ENCODE measurements around the gene ZNF469.

Gene ZNF469

DNA sequence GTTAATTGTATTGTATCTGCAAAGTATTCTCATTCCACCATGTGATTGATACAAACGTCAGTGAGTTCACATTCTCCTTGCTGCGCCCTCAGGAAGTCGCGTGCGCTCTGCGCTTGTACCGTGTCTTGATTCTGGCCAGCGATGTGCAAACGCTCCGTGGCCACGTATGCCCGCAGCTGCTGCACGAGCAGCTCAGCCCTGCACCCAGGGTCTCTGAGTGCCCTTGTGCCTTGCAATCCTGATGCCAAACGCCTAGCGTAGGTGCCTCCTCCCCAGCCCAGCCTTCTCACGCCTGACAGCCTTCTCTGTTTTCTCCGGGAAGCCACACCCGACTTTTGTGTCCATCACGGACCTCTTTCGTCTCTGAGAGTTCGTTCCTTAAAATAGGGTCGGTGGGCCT lies 9.4 kb downstream of the ZNF469 start:
- TF ChIP-seq EZH2 (IDR thresholded peaks at IDR 0.05; ENCODE audit: borderline replicate concordance, low read depth, low read length, severe bottlenecking), result no peak
- TF ChIP-seq, protein P1, sequence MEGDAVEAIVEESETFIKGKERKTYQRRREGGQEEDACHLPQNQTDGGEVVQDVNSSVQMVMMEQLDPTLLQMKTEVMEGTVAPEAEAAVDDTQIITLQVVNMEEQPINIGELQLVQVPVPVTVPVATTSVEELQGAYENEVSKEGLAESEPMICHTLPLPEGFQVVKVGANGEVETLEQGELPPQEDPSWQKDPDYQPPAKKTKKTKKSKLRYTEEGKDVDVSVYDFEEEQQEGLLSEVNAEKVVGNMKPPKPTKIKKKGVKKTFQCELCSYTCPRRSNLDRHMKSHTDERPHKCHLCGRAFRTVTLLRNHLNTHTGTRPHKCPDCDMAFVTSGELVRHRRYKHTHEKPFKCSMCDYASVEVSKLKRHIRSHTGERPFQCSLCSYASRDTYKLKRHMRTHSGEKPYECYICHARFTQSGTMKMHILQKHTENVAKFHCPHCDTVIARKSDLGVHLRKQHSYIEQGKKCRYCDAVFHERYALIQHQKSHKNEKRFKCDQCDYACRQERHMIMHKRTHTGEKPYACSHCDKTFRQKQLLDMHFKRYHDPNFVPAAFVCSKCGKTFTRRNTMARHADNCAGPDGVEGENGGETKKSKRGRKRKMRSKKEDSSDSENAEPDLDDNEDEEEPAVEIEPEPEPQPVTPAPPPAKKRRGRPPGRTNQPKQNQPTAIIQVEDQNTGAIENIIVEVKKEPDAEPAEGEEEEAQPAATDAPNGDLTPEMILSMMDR (IDR thresholded peaks at IDR 0.05; ENCODE audit: borderline replicate concordance, extremely low read depth, low read length, poor library complexity, severe bottlenecking), result no peak
- Histone ChIP-seq H3K9ac (ENCODE audit: low read depth, low read length) (no peak overlapping the region), H3K79me2 (ENCODE audit: insufficient read depth, low read length) (no peaks in the 10 kb centered on the region), H4K20me1 (ENCODE audit: insufficient read depth, low read length) (0 out of 2 replicates have a peak, but pooled peaks cover 2% of the 10 kb centered on the region), H2AFZ (ENCODE audit: low read depth, low read length) (no peak overlapping the region), H3K36me3 (ENCODE audit: insufficient read depth, low read length) (no peaks in the 10 kb centered on the region), H3K4me3 (ENCODE audit: low read depth in 1 of 2, low read length in 2 of 2) (no peak overlapping the region), H3K4me1 (ENCODE audit: insufficient read depth, low read length) (no peaks in the 10 kb centered on the region), H3K27me3 (ENCODE audit: insufficient read depth, low read length, poor library complexity) (peaks cover 29% of the 10 kb centered on the region), H3K27ac (ENCODE audit: low read length) (no peak overlapping the region), H3K9me3 (ENCODE audit: insufficient read depth, low read length, severe bottlenecking) (no peaks in the 10 kb centered on the region), H3K4me2 (ENCODE audit: insufficient read depth, low read length) (no peak overlapping the region)
- ATAC-seq (ENCODE audit: insufficient read depth, low read depth) (no peak), DNase-seq (no peak)

DNA sequence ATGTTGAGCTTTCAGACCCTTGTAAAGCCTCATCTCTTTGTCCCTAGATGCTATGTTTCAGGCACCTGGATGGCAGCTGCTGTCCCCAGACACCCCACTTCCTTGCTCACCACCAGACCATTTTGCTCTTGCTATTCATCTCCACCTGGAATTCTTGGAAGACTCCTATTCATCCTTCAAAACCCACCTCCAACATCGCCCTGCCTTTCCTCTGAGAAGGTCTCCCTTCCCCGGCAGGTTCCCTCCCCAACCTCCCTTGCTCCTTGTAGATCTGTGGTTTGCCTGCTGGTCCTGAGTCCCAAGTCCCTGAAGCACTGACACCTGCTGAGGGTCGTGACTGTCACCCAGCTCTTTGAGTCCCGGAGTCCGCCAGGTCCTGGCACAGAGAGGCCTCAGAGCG lies 9.9 kb downstream of the ZNF469 start:
- Histone ChIP-seq H3K27ac (ENCODE audit: low read length) (no peak overlapping the region), H2AFZ (ENCODE audit: low read depth, low read length) (no peak overlapping the region), H3K4me2 (ENCODE audit: insufficient read depth, low read length) (no peak overlapping the region), H3K9me3 (ENCODE audit: insufficient read depth, low read length, severe bottlenecking) (no peaks in the 10 kb centered on the region), H3K36me3 (ENCODE audit: insufficient read depth, low read length) (no peaks in the 10 kb centered on the region), H4K20me1 (ENCODE audit: insufficient read depth, low read length) (0 out of 2 replicates have a peak, but pooled peaks cover 3% of the 10 kb centered on the region), H3K79me2 (ENCODE audit: insufficient read depth, low read length) (no peaks in the 10 kb centered on the region), H3K9ac (ENCODE audit: low read depth, low read length) (no peak overlapping the region), H3K27me3 (ENCODE audit: insufficient read depth, low read length, poor library complexity) (peaks cover 34% of the 10 kb centered on the region), H3K4me1 (ENCODE audit: insufficient read depth, low read length) (no peaks in the 10 kb centered on the region), H3K4me3 (ENCODE audit: low read depth in 1 of 2, low read length in 2 of 2) (no peak overlapping the region)
- TF ChIP-seq, protein P1 (IDR thresholded peaks at IDR 0.05; ENCODE audit: borderline replicate concordance, extremely low read depth, low read length, poor library complexity, severe bottlenecking), result no peak
- no peak for TF ChIP-seq EZH2 (IDR thresholded peaks at IDR 0.05; ENCODE audit: borderline replicate concordance, low read depth, low read length, severe bottlenecking)
- DNase-seq, result no peak
- no peak for ATAC-seq (ENCODE audit: insufficient read depth, low read depth)

DNA sequence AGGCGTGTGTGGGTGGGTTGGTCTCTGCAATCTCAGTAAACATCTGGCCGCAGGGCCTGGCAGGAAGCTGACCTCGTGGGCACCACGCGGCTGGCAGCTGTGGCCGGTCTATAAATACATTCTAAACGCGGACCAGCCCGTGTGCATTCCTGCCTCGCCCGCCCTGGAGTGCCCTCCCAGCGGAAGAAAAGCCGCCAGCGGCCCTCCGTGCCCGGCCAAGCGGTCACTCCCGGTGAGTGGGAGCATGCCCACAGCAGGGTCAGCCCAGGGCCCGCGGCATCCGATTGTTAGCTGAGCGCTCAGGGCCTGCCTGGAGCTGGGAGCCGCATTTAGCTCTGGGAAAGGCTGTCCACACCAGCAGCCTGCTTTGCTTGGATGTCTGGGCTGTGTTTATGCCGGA lies 10.3 kb downstream of the ZNF469 start:
- no peaks in the 10 kb centered on the region for H3K36me3 ChIP-seq (ENCODE audit: insufficient read depth, low read length)
- ATAC-seq (ENCODE audit: insufficient read depth, low read depth) (no peak), DNase-seq (no peak)
- no peak overlapping the region for H3K4me2 ChIP-seq (ENCODE audit: insufficient read depth, low read length)
- H3K27me3 ChIP-seq (ENCODE audit: insufficient read depth, low read length, poor library complexity), result peaks cover 39% of the 10 kb centered on the region
- no peak for TF ChIP-seq EZH2 (IDR thresholded peaks at IDR 0.05; ENCODE audit: borderline replicate concordance, low read depth, low read length, severe bottlenecking)
- TF ChIP-seq, protein P1 (IDR thresholded peaks at IDR 0.05; ENCODE audit: borderline replicate concordance, extremely low read depth, low read length, poor library complexity, severe bottlenecking), result no peak
- H3K4me1 ChIP-seq (ENCODE audit: insufficient read depth, low read length), result no peaks in the 10 kb centered on the region
- H3K4me3 ChIP-seq (ENCODE audit: low read depth in 1 of 2, low read length in 2 of 2), result no peak overlapping the region
- no peaks in the 10 kb centered on the region for H3K79me2 ChIP-seq (ENCODE audit: insufficient read depth, low read length)
- H2AFZ ChIP-seq (ENCODE audit: low read depth, low read length), result no peak overlapping the region
- no peak overlapping the region for H3K27ac ChIP-seq (ENCODE audit: low read length)
- no peaks in the 10 kb centered on the region for H3K9me3 ChIP-seq (ENCODE audit: insufficient read depth, low read length, severe bottlenecking)
- H4K20me1 ChIP-seq (ENCODE audit: insufficient read depth, low read length), result 0 out of 2 replicates have a peak, but pooled peaks cover 3% of the 10 kb centered on the region
- no peak overlapping the region for H3K9ac ChIP-seq (ENCODE audit: low read depth, low read length)

DNA sequence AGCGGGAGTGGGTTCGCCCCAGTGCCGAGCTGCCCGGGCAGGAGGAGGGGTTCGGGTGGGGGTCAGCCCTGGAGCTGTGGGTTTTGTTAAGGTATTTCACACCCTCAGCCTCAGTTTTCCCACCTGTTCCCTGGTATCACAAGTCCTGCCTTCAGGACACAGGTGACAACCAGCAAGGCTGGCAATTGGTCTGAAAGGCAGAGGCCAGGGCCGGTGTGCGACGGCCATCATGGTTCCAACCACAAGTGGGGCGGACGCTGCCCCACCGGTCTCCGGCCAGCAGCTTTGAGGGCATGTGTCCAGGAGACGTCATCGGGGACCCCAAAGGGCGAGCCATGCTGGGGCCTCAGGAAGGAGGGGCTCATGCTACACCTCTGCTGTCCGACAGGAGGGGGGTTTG lies 10.8 kb downstream of the ZNF469 start:
- Histone ChIP-seq H2AFZ (ENCODE audit: low read depth, low read length) (no peak overlapping the region), H3K4me2 (ENCODE audit: insufficient read depth, low read length) (no peak overlapping the region), H3K36me3 (ENCODE audit: insufficient read depth, low read length) (no peaks in the 10 kb centered on the region), H3K79me2 (ENCODE audit: insufficient read depth, low read length) (no peaks in the 10 kb centered on the region), H3K4me3 (ENCODE audit: low read depth in 1 of 2, low read length in 2 of 2) (no peak overlapping the region), H4K20me1 (ENCODE audit: insufficient read depth, low read length) (peaks cover 3% of the 10 kb centered on the region; the same call in 1 of the 2 replicates), H3K9me3 (ENCODE audit: insufficient read depth, low read length, severe bottlenecking) (no peaks in the 10 kb centered on the region), H3K4me1 (ENCODE audit: insufficient read depth, low read length) (no peaks in the 10 kb centered on the region), H3K27ac (ENCODE audit: low read length) (no peak overlapping the region), H3K27me3 (ENCODE audit: insufficient read depth, low read length, poor library complexity) (peaks cover 41% of the 10 kb centered on the region), H3K9ac (ENCODE audit: low read depth, low read length) (no peak overlapping the region)
- TF ChIP-seq, protein P1 (IDR thresholded peaks at IDR 0.05; ENCODE audit: borderline replicate concordance, extremely low read depth, low read length, poor library complexity, severe bottlenecking), result no peak
- no peak for TF ChIP-seq EZH2 (IDR thresholded peaks at IDR 0.05; ENCODE audit: borderline replicate concordance, low read depth, low read length, severe bottlenecking)
- no peak for DNase-seq
- no peak for ATAC-seq (ENCODE audit: insufficient read depth, low read depth)
